Lower lobe of right lung (tissue), 2 donors: ENCODE results near the gene MGRN1. TPM values are rescaled to one million over a fixed set of nuclear protein-coding genes. Genes with fewer than 3 reads are reported as not detected.

Experiments used
- ATAC-seq, 2 donors: fragments of 200-7000 bp; cut with Tn5 transposase; one replicate each; pipeline ENCODE4 v1.9.1; 2020 to 2022; ENCODE audit warnings: mild to moderate bottlenecking in 2 of 2, moderate library complexity in 2 of 2
- DNase-seq: peaks from one replicate; pipeline ENCODE4 v3.0.0-alpha.2; 2020
- H3K27ac ChIP-seq: fragments of 200-600 bp; one replicate; pipeline ENCODE4 v1.8.0; 2022
- H3K27me3 ChIP-seq: fragments of 200-600 bp; one replicate; pipeline ENCODE4 v1.8.0; 2022; ENCODE audit warnings: low read depth
- H3K36me3 ChIP-seq: fragments of 200-600 bp; one replicate; pipeline ENCODE4 v1.8.0; 2022; ENCODE audit warnings: mild to moderate bottlenecking
- H3K4me1 ChIP-seq: fragments of 200-600 bp; one replicate; pipeline ENCODE4 v1.8.0; 2022
- H3K4me3 ChIP-seq: fragments of 200-600 bp; one replicate; pipeline ENCODE4 v1.8.0; 2022; ENCODE audit warnings: mild to moderate bottlenecking
- H3K9me3 ChIP-seq: fragments of 200-600 bp; one replicate; pipeline ENCODE4 v1.8.0; 2022
- CTCF ChIP-seq: fragments of 200-600 bp; IDR thresholded peaks from one replicate; pipeline ENCODE4 v1.8.0; 2022; ENCODE audit warnings: antibody characterized with exemption, mild to moderate bottlenecking
- intact Hi-C: fragments of 100-400 bp; cut with DNase I; formaldehyde crosslinking; loops from one replicate; pipeline ENCODE4 v1.11.0; 2022
- total RNA-seq: library from RNA; stranded (reverse); fragmentation: NEBNext Ultra II Directional; extraction: Animal tissue kit (Norgen Biotek cat#: 25700); gene quantifications from one replicate; pipeline ENCODE4 v1.2.1, GENCODE V29; 2021
- donor health status: DM: no; HTN: yes; CAD: no; lungs with severe emphysema.

MGRN1 gene
- total RNA-seq, 1 donor from 2014 or later, result 75.7 TPM

DNA sequence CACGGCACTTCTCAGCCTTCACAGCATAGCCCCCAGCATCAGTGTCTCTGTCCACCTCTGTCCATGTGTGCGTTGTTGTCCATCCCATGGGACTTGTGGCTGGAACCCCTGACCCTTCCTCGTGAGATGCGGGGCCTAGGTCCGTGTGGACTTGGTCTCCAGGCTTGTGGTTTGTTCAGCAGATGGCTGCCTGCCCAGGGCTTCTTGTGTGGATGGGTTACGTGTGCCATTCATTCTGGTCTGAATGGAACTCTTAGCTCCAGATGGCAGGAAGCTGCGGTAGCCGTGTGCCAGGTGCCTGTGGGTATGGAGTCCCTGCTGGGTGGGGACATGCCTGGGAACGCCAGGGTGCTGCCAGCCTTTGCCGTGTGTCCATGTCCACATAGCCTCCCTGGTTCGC lies 37.0 kb downstream of the MGRN1 start:
- H3K27ac ChIP-seq, result peak overlapping the region; percentile 60
- H3K36me3 ChIP-seq, result peaks cover 72% of the 10 kb centered on the region
- peak; percentile 74 for DNase-seq
- no peaks in the 10 kb centered on the region for H3K9me3 ChIP-seq
- H3K4me1 ChIP-seq, result peaks cover 58% of the 10 kb centered on the region
- TF ChIP-seq CTCF, result no peak
- ATAC-seq, result peak; percentile 27 to 53
- no peak overlapping the region for H3K4me3 ChIP-seq
- no peaks in the 10 kb centered on the region for H3K27me3 ChIP-seq
- intact Hi-C loops, result no loop called here

DNA sequence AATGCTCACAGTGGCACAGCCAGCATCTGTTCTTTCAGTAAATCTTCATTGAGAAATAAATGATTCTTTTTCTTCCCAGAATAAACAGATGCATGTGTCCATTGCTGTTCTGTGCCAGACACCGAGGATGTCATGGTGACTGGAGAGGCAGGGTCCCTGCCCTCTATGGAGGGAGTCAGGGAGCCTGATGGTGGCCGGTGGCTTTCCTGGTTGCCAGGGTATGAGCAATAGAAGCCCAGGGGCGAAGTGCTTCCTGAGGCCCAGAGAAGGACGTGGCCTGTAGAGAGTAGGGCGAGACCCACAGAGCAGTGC lies 38.8 kb downstream of the MGRN1 start:
- no peak for ATAC-seq
- H3K9me3 ChIP-seq, result no peaks in the 10 kb centered on the region
- peak overlapping the region; percentile 62 for H3K27ac ChIP-seq
- H3K4me1 ChIP-seq, result peaks cover 70% of the 10 kb centered on the region
- no peak for TF ChIP-seq CTCF
- H3K4me3 ChIP-seq, result no peak overlapping the region
- no peaks in the 10 kb centered on the region for H3K27me3 ChIP-seq
- intact Hi-C loops, result no loop called here
- H3K36me3 ChIP-seq, result peaks cover 72% of the 10 kb centered on the region
- DNase-seq, result no peak

DNA sequence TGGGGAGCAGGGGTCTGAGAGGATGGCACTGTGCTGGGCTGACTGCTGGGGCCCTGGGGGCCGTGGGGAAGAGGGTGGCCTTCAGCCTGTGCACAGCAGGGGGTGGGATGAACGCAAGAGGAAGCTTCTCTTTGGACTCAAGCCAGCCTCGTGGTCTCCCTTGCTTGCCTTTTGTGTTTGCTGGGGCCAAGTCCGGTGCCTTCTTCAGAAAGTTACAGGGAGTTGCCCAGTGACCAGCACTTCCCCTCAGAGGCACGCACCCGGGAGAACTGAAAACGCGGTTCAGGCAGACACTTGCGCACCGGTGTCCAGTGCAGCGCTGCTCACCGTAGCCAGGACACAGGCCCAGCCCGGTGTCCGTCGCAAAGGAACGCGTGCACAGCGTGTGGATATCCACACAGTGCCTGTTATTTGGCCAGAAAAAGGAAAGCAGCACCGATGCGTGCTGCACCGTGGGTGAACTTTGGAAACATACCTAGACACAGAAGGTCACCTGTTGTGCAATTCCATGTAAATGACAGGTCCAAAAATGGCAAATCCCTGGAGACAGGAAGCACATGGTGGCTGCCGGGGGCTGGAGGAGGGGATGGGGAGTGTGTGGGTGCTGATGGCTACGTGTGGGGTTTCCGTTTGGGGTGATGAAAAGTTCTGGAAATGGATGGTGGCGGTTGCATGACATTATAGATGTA lies 39.3 kb downstream of the MGRN1 start:
- H3K36me3 ChIP-seq, result peaks cover 72% of the 10 kb centered on the region
- intact Hi-C loops, result no loop called here
- DNase-seq, result peak; percentile 80
- no peaks in the 10 kb centered on the region for H3K9me3 ChIP-seq
- H3K27ac ChIP-seq, result peak overlapping the region; percentile 62
- H3K4me1 ChIP-seq, result peaks cover 70% of the 10 kb centered on the region
- TF ChIP-seq CTCF, result no peak
- H3K27me3 ChIP-seq, result no peaks in the 10 kb centered on the region
- peak in 1 of 2 donors; percentile 57 for ATAC-seq
- no peak overlapping the region for H3K4me3 ChIP-seq

- H3K27me3 ChIP-seq, result no peaks in the 10 kb centered on the region
- TF ChIP-seq CTCF, result no peak
- H3K27ac ChIP-seq, result peak overlapping the region; percentile 62
- H3K9me3 ChIP-seq, result no peaks in the 10 kb centered on the region
- peaks cover 72% of the 10 kb centered on the region for H3K36me3 ChIP-seq
- peak; percentile 22 to 49 for ATAC-seq
- intact Hi-C loops, result no loop called here
- no peak overlapping the region for H3K4me3 ChIP-seq
- peaks cover 63% of the 10 kb centered on the region for H3K4me1 ChIP-seq
- peak; percentile 78 for DNase-seq
These were observed 40.2 kb downstream of the MGRN1 start for GRCh38 chr16:4664538-4665418.

DNA sequence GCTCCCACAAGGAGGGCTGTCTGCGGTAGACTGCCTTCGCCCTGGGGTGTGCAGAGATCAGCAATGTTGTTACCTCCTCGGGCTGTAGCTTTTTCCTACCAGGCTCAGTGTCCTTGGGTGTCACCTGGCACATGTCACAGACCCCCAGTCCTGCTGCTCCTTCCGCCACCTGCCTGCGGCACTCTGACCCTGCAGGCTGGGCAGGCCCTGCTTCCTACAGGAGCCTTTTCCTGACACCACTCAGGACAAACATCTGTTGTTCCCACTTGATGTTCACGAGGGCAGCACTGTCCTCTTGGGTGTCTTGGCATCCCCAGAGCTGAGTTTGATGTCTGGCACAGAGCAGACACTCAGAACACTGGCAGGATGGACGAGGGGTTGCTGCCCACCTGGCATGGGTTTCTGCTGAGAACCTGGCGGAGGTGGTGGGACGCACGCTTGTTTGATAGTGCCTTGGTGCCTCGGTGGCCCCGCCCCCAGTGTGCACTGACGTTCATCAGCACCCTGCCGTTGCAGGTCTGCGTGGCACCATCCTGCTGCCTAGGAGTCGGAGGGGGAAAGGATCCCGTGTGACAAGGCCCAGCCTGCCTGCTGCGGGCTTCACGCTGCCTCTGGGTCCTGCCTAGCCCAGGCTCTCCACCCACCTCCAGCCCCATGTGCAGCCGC lies 42.0 kb downstream of the MGRN1 start:
- ATAC-seq (no peak), DNase-seq (no peak)
- no peak overlapping the region for H3K27ac ChIP-seq
- H3K4me3 ChIP-seq, result no peak overlapping the region
- H3K9me3 ChIP-seq, result no peaks in the 10 kb centered on the region
- H3K36me3 ChIP-seq, result peaks cover 84% of the 10 kb centered on the region
- H3K4me1 ChIP-seq, result peaks cover 44% of the 10 kb centered on the region
- no peak for TF ChIP-seq CTCF
- no peaks in the 10 kb centered on the region for H3K27me3 ChIP-seq
- intact Hi-C loops, result no loop called here
